Measurements from ENCODE around the gene FARP1.

FARP1 gene

DNA sequence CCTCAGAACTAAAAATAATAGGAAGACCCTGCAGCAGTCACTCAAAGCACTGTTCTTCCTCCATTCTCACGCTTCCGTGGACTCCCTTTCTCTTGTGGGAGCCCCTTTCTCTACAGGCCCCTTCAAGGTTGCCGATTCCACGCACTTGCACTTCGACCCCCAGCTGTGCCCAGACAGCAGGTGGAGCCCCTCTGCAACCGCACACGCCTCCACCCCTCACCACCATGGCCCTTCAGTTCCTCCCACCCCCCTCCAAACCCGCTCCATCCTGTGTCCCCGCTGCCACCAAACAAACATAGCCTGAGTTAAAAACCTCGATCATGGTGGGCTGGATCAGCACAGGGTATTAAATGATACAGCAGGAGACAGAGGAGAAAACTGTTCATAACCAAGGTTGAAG lies 331.4 kb downstream of the FARP1 start:
- no peak for DNase-seq

DNA sequence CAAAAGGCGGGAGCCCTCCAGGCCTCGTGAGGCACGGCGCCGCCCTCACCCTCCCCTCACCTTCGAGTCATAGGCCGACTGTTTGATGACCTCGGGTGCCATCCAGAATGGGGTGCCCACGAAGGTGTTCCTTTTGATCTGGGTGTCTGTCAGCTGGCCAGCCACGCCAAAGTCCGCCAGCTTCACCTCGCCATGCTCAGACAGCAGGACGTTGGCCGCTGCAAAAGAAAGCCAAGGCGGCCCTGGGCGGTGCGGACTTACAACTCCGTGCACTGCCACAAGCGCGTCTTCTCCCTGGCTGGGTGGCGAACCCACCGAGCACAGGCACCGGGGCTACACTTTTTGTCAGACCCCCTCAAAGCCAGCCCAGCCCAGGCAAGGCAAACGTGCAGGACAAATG lies 331.9 kb downstream of the FARP1 start:
- no peak for DNase-seq

DNA sequence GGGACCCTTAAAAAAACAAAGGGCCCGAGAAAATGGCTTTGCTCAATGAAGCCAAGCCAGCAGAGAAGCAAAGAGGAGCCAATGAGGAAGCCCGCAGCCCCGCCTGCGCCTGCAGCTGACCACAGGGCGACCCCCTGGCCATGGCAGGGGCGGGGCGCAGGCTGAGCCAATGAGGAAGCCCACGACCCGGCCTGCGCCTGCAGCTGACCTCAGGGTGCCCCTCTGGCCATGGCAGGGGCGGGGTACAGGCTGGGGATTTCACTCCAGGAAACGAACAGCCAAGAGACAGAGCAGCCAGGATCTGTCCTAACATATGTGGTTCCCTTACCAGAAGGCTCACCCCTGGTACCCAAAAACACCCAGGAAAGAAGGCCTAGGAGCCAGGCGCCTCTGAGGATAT lies 332.6 kb downstream of the FARP1 start:
- DNase-seq = no peak

DNA sequence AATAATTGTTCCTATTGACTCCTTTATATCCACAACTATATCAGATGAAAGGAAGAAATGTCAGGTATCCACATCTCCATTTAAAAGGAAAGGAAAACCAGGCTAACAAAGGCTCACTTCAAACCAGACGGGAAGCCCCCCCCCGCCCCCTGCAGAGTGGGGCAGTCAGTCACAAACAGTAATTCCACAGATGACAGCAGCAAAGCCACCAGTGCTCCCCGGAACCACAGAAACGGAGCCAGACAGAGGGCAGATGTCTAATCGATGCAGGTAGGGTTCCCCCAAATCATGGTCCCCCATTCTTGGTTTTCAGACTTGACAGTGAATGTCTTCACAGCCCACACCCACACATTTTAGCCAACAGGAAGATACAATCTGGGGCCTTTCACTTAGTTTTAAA lies 333.2 kb downstream of the FARP1 start:
- DNase-seq = no peak

DNA sequence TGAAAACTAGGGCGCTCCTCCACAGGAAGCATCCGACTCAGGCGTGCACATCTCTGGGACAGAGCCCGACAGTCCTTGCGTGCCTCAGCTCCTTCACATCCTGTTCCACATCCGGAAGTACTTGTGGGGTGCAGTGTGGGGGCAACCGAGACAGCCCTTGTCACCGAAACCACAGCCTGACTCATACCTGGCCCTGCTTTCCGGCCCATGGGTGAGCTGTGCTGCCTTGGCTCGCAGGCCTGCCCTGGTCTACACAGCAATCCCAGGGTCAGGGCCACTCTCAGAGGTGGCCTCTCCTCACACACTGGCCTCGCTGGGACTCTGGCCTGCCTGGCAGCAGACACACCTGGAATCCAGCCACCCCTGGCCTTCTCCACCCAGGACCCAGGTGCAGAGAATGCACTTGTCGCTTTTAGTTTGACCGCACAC lies 333.7 kb downstream of the FARP1 start:
- peak; percentile 91 for DNase-seq

DNA sequence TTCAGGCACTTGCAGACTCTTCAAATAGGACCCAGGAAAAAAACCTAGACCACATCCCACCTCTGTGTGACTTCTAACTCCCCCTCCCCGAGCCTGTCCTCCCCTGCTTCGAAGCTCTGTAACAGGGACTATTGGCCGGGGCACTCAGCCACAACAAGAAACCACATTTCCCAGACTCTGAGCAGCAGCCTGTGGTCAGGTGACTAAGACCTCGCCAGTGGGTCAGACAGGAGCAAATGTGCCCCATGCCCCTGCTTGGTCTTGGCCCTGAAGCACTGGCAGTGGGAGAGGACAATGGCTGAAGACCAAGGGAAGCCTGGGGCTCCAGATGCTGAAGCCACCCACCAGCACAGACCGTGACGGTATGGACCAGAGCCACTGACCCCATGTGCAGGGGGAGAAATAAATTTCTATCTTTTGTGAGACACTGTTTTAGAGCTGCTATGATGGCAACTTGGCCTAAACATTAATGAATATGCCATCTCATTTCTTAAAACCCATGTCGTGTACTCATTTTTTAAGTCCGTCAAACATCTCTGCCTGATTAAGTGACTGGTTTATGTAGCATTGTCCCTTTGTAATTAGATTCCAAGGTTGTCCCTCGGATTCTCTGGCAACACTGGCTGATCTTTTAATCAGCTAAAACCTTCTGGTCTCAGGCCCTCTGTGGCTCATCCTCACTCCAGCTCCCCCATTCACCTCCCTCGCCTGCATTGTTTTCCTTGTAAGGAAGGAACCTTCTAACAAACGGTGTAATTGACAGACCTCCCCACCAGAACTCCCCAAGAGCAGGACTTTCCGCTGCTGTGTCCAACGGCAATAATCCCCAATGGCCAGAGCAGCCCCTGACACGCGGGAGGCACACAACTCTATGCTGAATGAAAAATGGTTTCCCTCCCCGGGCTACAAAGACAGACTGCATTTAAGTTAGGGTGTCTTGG lies 335.6 kb downstream of the FARP1 start:
- no peak for DNase-seq

DNA sequence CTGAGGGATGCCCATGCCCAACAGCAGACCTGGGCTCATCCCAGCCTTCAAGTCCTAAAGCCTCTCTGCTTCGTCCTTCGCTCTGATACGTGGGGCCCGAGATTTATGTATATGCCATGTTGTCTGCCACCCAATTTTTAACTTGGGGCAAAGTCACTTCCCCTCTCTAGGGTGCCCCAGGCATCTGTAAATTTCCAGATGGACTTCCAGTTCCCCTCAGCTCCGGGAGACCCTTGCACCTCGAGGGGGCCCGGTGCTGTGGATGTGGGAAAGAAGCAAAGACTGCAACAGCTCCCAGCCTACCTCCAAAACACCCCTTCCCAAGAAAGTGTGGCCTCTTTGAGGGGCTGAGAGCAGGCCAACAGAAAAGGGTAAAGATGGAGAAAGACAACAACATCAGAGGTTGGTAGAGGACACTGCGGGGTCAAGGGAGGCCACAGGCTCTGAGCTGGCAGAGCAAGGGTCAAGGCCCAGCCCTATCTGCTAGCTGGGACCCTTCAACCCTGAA lies 336.7 kb downstream of the FARP1 start:
- DNase-seq = no peak

DNA sequence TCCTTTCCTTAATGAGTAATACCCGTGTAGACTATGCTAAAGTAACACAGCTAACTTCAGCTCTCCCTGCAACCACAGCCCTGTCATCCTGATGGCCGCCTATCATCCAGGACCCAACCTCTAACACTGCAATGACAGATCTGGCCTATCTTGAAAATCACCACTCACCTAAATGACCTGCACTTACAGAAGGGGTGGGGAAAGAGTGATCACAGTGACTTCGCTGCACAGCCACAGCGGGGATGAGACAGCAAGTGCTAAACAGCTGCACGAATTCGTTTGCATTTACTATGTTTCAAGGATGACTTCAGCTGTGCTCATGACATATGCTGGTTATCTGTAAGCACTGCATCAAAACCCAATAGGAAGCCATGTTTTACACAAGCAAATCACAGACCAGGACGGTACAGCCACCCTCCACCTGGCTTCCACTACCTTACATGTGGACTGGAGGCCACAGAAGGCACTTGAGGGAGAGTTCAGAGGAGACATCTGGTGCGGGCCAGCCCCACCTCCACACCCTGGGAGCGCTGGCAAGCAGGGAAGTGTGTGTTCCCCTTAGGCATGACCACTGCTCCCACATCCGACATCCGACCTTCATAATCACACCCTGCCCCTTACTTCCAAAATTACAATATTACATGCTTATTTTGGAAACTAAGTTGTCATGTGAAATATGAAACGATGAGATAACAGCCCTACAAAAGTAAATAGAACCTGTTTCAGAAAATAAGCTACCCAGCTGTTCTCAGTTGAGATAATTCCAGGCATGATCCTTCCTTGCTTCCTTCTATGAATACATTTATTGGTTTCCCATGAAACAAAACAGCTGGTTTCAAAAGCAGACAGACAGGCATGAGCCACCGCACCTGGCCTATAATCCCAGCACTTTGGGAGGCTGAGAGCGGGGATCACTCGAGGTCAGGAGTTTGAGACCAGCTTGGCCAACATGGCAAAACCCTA lies 338.3 kb downstream of the FARP1 start:
- no peak for DNase-seq

DNA sequence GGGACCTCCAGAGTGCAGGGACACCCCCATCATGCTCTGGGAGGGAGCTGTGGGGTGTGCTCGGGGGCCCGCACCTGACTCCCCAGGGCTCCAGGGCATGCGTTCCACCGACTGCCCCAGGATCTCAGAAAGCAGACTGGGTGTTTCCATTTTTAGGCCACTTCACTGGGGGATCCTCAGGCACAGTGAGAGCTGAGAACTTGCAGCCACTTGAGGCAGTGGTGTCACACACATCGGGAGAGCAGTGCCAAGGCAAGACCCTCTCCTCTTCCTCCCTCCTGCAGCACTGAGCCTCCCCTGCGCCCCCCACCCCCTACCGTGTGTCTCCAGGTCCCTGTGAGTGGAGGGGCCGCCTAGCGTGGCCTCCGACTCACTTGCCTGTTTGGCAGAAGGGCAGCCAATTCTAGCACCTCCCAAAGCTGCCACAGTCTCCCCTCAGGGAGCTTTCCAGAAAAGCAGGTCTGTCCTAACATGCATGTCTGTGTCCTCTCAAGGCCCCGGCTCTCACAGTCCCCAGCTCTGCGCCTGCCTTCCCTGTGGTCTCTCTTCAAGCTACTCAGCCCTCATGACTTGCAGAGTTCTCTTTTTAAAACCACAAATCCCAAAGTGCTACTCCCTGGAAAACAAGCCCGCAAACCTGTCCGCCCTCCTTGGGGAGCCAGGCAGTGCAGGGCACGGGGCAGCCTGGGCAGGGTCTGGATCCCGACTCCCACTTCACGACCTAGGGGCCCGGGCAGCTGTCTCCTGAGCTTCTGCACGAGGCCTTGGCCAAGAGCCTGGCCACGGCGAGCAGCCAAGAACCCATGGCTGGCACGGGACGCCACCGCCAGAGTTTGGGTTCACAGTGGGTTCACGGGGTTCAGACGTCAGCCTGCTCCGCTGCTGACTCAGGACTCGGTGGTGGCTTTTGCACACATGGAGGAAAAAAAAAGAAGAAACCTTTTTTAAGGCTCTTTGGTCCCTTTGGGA lies 339.9 kb downstream of the FARP1 start:
- no peak for DNase-seq

DNA sequence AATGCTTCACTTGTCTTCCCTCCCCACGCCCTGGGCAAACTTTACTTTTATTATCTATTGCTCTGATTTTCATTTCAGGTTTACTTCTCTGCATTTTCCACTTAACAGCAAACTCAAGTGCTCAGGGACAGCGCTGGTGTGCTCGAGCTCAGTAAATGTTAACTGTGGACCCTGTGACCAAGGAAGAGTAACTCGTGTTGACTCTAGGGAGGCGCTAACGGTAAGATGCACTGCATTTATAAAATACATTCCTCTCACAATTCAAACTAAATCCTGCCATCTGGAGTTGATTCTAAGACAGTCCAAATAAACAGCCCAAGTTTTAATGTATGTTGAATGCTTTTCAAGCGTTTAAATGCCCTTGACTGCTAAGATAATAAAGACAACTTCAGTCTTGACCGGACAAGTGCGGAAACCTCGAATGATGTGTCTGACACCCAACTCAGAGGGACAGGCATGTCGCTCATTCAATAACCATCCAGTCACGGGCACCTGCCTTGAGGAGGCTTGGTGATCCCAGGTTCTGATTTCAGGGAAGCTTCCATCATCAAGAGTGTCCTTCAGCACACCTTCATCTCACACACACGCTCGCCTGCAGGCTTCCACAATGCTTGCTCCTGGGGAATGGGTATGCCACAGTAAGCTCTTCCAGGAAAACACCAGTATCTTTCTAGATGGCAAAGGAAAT lies 340.9 kb downstream of the FARP1 start:
- no peak for DNase-seq

DNA sequence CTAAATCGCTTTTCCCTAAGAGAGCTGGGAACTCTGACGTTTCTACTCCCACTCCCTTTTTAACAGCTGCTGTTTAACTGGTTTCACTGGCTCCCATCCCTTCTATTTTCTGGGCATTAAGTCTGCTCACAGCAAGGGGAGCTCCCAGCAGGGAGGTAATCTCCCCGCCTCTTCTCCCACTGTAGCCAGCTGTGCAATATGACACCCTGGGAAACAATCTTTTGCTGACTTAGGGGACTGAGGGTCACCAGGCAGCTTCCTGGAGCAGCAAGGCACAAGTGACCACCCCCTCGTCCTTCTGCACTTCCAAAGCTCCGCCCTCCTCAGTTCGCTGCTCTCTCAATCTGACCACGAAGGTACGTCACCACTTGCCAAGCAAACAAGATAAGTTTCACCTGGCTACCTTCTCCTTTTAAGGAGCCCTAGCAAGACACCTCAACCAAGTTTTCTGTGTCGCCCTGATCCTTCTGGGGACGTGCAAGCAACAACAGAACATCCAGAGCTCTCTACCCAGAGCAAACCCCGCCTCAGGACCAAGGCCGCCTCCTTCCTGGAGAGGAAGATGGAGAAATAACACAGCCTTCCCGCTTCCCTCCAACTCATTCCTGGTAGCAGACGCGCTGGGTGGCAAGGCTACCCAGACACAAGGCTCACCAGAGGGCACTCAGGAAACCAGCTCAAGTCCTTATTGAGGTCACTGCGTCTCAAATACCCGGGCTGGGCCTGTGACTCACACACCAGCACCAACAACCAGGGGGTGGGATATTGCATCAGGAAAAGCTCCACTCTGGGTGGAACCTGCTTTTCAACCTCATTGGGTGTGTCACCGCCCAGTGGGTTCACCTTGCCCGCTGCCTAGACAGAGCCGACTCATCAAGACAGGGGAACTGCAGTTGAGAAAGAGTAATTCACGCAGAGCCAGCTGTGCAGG lies 341.7 kb downstream of the FARP1 start:
- peak; percentile 77 for DNase-seq

DNA sequence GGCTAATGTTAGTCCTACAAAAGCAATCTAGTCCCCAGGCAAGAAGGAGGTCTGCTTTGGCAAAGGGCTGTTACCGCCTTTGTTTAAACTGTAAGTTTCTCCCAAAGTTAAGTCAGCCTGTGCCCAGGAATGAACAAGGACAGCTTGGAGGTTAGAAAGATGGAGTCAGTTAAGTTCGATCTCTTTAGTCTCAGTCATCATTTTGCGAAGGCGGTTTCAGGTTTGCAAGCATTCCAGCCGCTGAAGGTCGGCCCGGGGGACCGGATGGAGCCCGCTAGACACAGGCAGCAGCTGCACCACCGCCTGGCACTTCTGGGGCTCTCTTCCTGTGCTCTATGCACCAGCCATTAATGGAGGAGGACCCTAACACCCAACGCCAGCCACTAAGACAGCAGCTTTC lies 342.7 kb downstream of the FARP1 start:
- DNase-seq = no peak

DNA sequence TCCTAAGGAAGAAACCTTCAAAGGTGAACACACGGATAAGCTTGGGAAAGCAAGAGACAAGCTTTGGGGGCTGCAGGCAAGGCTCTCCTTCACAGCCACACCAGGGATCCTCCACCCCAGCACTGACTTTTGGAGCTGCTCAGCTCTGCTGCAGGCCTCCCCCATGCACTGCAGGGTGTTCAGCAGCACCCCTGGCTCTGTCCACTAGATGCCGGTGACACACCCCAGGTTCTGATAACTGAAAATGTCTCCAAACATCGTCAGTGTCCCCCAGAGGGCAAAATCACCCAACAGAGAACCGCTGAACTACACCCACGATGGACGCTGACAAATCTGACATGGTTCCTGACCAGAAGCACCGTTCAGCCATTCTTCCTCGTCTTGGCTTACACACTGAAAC lies 343.5 kb downstream of the FARP1 start:
- no peak for DNase-seq

DNA sequence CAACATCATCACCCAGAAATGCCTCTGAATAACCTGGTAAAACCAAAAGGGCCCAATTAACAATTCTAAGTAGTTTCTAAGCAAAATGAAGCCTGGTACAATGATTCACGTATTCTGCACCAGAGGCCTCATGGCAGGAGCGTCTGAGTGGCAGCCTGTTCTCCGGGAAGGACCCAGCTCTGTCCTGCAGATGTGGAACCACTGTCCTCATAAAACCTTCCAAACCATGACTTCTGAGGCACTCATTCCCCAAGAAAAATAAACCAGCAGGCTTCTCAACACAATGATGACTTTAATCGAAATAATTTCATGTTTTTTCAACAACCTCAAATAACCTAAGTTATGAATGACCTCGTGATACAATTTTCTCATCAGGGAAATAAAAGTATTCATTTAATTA lies 344.1 kb downstream of the FARP1 start:
- no peak for DNase-seq

DNA sequence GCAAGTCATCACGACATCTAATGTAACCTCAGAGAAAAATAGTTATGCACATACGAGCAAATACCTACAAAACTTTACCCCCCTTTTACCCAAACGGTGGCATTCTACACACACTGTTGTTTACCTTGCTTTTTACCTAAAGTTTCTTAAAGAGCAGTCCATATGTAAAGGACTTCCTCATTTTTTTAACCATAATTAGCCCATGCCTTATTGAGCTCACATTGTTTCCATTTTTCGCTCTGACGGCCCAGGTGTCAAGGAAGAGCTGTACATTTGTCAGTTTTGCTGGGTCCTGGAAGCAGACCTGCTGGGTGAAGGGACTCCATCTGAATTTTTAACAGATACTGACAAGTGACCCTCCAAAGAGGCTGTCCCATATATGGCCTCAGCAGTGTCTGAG lies 344.6 kb downstream of the FARP1 start:
- DNase-seq = no peak

DNA sequence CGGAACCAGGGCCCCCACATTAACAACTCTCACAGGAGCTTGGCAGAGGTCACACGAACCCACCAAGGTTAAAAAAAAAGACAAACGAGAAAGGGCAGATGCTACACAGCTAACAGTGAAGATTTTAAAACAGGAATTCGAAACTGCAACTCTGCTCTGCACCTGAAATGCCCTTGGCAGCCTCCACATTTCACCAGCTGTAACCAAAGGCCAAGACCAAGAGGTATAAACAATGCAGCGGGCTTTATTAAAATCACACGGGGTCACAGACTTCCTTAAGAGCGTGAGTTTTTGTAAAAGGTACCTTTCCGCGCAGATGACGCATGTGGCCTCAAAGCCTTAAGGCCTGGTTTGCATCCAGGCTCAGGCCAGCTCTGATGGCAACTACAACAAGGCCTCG lies 345.8 kb downstream of the FARP1 start:
- no peak for DNase-seq

DNA sequence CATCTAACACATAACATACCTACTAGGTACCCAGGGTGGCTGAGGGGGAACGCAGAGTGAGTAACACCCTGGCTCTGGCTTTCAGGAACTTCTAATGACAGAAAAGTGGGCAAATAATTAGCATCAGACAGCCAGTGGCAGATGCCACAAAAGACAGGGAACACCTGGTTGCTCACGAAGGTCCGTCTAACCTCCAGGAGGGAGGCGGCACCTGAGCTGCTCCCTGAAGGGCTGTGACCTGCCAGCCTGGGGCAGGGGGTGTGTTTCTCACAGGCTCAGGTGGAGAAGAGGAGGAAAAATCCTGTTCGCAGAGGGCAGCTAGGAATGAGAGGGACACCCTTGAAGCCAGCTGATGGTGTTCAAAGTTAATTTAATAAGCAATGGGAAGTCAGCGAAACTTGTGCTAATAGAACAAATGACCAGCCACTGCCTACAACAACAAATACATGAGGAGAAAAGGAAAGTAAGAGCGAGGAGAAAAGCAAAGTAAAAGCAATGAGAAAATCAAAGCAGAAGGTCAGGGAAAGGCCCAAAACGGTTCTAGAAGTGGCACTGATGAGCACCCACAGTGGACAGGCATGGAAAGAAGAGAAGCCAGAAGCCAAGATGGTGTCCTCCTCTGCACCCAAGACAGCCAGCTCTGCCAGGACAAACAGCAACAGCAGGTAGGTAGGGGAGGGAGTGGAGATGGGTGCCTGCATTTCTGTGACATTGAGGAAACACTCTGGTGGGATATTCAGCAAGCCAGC lies 346.7 kb downstream of the FARP1 start:
- DNase-seq = no peak

DNA sequence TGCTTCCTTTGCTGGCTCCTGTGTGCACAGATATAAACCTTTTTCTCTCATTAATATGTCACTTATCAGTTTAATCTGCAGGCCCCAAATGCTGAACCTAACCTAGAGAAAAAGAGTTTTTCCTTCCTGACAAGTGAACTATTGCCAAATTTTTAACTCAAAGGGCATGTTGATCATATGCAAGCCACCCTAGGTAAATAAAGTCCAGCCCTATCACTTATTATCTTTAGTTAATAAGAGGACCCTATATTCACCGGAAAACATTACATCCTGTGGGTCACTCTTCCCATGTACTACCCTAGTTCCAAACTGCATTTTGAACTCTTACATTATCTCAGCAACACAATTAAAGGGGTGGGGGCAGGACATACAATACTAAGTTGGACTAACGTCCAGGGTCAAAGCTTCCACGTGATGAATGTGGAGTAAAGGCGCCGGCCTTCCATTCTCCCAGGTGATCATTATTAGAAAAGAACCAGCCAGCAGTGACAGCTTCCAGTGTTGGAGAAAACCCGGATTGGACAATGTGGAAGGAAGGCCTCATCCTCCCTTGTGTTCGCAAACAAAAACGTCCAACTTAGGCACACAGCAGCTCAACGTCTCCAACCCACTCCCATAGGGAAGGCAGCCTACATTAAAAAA lies 347.4 kb downstream of the FARP1 start:
- DNase-seq = no peak

DNA sequence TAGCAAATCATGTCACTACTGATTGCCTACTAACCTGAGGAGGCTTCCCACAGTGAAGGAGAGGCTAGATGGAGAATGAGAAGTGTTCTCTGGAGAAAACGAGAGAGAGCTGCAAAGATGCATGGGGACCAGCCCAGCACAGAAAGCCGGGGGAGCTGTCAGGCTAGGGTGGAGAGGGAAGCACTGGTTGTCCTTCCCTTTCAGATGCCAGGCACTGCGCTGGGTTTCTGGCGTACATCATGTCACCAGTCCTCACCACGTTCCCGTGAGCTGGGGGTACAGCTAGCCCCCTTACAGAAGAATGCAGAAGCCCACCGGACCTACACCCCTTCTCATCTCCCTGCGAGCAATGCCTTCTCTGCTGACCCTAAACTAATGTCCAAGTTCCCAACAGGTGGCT lies 348.0 kb downstream of the FARP1 start:
- DNase-seq = no peak
